Endothelial cell of umbilical vein (primary cell): ENCODE data around the gene IFNA8.

ENCODE experiments used
- EZH2 ChIP-seq: IDR thresholded peaks from 2 replicates; pipeline ENCODE4 v1.6.1; 2012; ENCODE audit warnings: borderline replicate concordance, low read depth, mild to moderate bottlenecking, moderate library complexity, low read length, inconsistent platforms; ENCODE audit not compliant: severe bottlenecking
- GATA2 ChIP-seq: IDR thresholded peaks from 2 replicates; pipeline ENCODE4 v1.7.0; 2011; ENCODE audit warnings: low read depth, mild to moderate bottlenecking, moderate library complexity, mixed read lengths, low read length; ENCODE audit not compliant: insufficient read length, insufficient read depth
- JUN ChIP-seq: IDR thresholded peaks from 2 replicates; pipeline ENCODE4 v1.6.1; 2011; ENCODE audit warnings: borderline replicate concordance, low read depth; ENCODE audit not compliant: insufficient read length, insufficient read depth
- MYC ChIP-seq: IDR thresholded peaks from one replicate; pipeline ENCODE4 v1.6.1; 2011; ENCODE audit warnings: mild to moderate bottlenecking, low read depth, low read length
- POLR2A ChIP-seq: IDR thresholded peaks from 2 replicates; pipeline ENCODE4 v1.6.1; 2012; ENCODE audit warnings: low read depth, mild to moderate bottlenecking, control low read depth, low read length
- POLR2AphosphoS5 ChIP-seq: IDR thresholded peaks from 2 replicates; pipeline ENCODE4 v1.6.1; 2012; ENCODE audit warnings: low read depth, mild to moderate bottlenecking, control low read depth, low read length, moderate library complexity; ENCODE audit not compliant: insufficient read depth
- TF ChIP-seq, protein P1 (sequence below), 2 donors: IDR thresholded peaks; 1 replicate in 1 of 2; 2 replicates in 1 of 2; pipeline ENCODE4 v1.5.1; 2011; ENCODE audit warnings: low read length in 2 of 2, mild to moderate bottlenecking in 2 of 2, moderate library complexity in 2 of 2, control low read depth in 1 of 2, inconsistent platforms in 1 of 2, low read depth in 1 of 2; ENCODE audit not compliant: insufficient read depth in 1 of 2; ENCODE audit errors: extremely low read depth in 1 of 2
- TF ChIP-seq, protein P2 (sequence below): IDR thresholded peaks from 2 replicates; pipeline ENCODE4 v1.6.1; 2011; ENCODE audit not compliant: insufficient read depth, insufficient read length

DNA sequence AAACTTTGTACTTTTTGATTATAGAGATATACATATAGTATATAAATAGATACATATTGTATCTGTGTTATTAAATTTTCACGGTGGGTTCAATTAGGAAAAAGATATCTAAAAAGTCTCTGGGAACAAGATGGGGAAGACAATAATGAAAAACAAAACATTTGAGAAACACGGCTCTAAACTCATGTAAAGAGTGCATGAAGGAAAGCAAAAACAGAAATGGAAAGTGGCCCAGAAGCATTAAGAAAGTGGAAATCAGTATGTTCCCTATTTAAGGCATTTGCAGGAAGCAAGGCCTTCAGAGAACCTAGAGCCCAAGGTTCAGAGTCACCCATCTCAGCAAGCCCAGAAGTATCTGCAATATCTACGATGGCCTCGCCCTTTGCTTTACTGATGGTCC lies 31.2 kb downstream of the IFNA8 start, which contains the start of gene IFNA1:
- TF ChIP-seq, protein P1, sequence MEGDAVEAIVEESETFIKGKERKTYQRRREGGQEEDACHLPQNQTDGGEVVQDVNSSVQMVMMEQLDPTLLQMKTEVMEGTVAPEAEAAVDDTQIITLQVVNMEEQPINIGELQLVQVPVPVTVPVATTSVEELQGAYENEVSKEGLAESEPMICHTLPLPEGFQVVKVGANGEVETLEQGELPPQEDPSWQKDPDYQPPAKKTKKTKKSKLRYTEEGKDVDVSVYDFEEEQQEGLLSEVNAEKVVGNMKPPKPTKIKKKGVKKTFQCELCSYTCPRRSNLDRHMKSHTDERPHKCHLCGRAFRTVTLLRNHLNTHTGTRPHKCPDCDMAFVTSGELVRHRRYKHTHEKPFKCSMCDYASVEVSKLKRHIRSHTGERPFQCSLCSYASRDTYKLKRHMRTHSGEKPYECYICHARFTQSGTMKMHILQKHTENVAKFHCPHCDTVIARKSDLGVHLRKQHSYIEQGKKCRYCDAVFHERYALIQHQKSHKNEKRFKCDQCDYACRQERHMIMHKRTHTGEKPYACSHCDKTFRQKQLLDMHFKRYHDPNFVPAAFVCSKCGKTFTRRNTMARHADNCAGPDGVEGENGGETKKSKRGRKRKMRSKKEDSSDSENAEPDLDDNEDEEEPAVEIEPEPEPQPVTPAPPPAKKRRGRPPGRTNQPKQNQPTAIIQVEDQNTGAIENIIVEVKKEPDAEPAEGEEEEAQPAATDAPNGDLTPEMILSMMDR (IDR thresholded peaks at IDR 0.05; ENCODE audit: extremely low read depth in 1 of 2, insufficient read depth in 1 of 2, low read depth in 1 of 2, low read length in 2 of 2), result no peak
- TF ChIP-seq MYC (no peak), POLR2A (no peak), POLR2AphosphoS5 (no peak), GATA2 (no peak), EZH2 (no peak), JUN (no peak)
- TF ChIP-seq, protein P2, sequence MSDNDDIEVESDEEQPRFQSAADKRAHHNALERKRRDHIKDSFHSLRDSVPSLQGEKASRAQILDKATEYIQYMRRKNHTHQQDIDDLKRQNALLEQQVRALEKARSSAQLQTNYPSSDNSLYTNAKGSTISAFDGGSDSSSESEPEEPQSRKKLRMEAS, result no peak
